ENCODE measurements around the gene LRRFIP2. TPM values are rescaled to one million over a fixed set of nuclear protein-coding genes. Genes with fewer than 3 reads are reported as not detected.

The LRRFIP2 gene, protein sequence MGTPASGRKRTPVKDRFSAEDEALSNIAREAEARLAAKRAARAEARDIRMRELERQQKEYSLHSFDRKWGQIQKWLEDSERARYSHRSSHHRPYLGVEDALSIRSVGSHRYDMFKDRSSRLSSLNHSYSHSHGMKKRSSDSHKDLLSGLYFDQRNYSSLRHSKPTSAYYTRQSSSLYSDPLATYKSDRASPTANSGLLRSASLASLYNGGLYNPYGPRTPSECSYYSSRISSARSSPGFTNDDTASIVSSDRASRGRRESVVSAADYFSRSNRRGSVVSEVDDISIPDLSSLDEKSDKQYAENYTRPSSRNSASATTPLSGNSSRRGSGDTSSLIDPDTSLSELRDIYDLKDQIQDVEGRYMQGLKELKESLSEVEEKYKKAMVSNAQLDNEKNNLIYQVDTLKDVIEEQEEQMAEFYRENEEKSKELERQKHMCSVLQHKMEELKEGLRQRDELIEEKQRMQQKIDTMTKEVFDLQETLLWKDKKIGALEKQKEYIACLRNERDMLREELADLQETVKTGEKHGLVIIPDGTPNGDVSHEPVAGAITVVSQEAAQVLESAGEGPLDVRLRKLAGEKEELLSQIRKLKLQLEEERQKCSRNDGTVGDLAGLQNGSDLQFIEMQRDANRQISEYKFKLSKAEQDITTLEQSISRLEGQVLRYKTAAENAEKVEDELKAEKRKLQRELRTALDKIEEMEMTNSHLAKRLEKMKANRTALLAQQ
- 23.5 and 25.6 TPM in 2 replicates for total RNA-seq (2021; fragmentation: NEBNext Ultra II Directional; extraction: Animal tissue kit (Norgen Biotek cat#: 25700))
- 6.1 and 8.8 TPM in 2 replicates for polyA plus RNA-seq (2011; rRNA removed)
- 12.6 TPM for polyA plus RNA-seq (2011; cell fraction: cytosol; rRNA removed)
- 12.9 TPM for polyA plus RNA-seq (2011; cell fraction: nucleus; rRNA removed)
- 12.6 to 20.2 TPM (median 15.3 TPM) in 4 replicates for polyA plus RNA-seq (2012, experiment 1 of 2)
- polyA plus RNA-seq (2012, experiment 2 of 2) = 5.2 TPM
- 18.0 TPM for polyA plus RNA-seq (2013, experiment 1 of 2)
- 19.3 TPM for polyA plus RNA-seq (2013, experiment 2 of 2)
- polyA minus RNA-seq (2011; rRNA and poly(A)+ RNA removed) = 9.4 TPM in 2 replicates
- 9.9 TPM for polyA minus RNA-seq (2011; cell fraction: cytosol; rRNA and poly(A)+ RNA removed)
- polyA minus RNA-seq (2011; cell fraction: nucleus; rRNA and poly(A)+ RNA removed) = 32.3 TPM
- long read RNA-seq, experiment 1, partial matches to known transcripts = 8 of 14 reads
- long read RNA-seq, experiment 1, other reads (novel, unspliced or antisense) = 2 of 14 reads
- long read RNA-seq, experiment 2, partial matches to known transcripts = 0 of 1 reads
- long read RNA-seq, experiment 2, other reads (novel, unspliced or antisense) = 0 of 1 reads

DNA sequence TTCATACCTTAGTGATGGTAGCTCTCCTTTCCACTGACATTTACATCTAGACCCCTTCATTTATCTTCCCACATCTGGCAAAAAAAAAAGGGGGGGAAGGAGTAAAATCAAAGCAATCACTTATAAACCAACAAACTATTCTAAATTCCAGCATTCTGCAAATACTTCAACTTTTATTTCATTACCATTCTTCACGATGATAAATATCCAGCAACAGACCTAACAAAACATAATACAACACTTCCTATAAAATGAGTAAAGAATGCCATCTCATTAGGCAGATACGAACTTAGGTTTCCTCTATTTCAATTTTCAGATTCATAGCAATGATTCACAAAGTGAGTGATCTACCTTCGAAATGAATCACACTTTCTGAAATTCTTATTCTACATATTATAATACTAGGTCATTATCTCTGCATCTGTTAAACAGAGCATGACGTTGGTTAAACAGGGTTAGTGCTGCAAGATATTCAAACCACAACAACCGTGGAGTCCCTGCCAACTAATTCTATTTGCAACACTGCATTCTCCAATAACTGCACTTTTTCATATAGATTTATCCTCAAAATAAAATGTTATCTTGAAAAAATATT lies at the start of gene LRRFIP2:
Gene LRRFIP2, minus strand, starts transcription at position 51 of the 595 bp plus-strand sequence. CDS start 25,599 bp downstream, outside the sequence.
- WGBS, 2 experiments (ENCODE audit: extremely low coverage in 1 of 2, insufficient coverage in 1 of 2, insufficient read length in 1 of 2, insufficient replicate concordance in 2 of 2, low coverage in 1 of 2, low lambda C conversion rate in 2 of 2, missing lambda C conversion rate in 1 of 2) = 71% methylated on average over 5 of the region's 5 CpGs; no CpG with 5 or more reads in 1 of the 2 experiments

More for the DNA sequence above, at the start of gene LRRFIP2:
- Histone ChIP-seq H4K5ac (ENCODE audit: insufficient read length, low read depth, low read length) (no peak within 1 kb of the TSS), H3K27me3 (replicated peaks in 1 of 4; ENCODE audit: control insufficient read depth in 3 of 4, extremely low read depth in 1 of 4, insufficient read depth in 3 of 4, low read length in 3 of 4) (no peaks in the 10 kb centered on the region), H2BK20ac (ENCODE audit: low read length) (no peak within 1 kb of the TSS), H3K23me2 (ENCODE audit: low read depth, low read length) (no peaks in the 10 kb centered on the region), H2AFZ (ENCODE audit: low read length) (no peak within 1 kb of the TSS), H3K79me2 (ENCODE audit: control insufficient read depth in 1 of 2, insufficient read depth in 2 of 2, low read length in 2 of 2) (peaks cover 0 to 45% of the 10 kb centered on the region in 2 experiments; a peak in 3 of 4 replicates), H3K4me2 (ENCODE audit: insufficient read depth in 1 of 2, low read depth in 2 of 2, low read length in 2 of 2) (peak within 1 kb of the TSS; percentile 69 to 77), H2BK120ac (replicated peaks; ENCODE audit: low read depth, low read length) (no peak within 1 kb of the TSS), H4K91ac (replicated peaks; ENCODE audit: insufficient read length, low read length) (no peak within 1 kb of the TSS), H4K20me1 (replicated peaks in 1 of 2; ENCODE audit: control insufficient read depth in 1 of 2, insufficient read depth in 2 of 2, low read length in 2 of 2) (no peaks in the 10 kb centered on the region), H3K4ac (replicated peaks; ENCODE audit: insufficient read length, low read depth, low read length) (no peak within 1 kb of the TSS), H3K18ac (ENCODE audit: extremely low read depth, low read length) (no peak within 1 kb of the TSS), H3K56ac (replicated peaks; ENCODE audit: insufficient read length, low read depth, low read length) (no peak within 1 kb of the TSS), H3K36me3 (ENCODE audit: control insufficient read depth in 2 of 4, insufficient read depth in 4 of 4, low read length in 3 of 4) (peaks cover 0 to 5% (median 2%) of the 10 kb centered on the region in 4 experiments; a peak in 1 of 8 replicates), H3K4me3 (ENCODE audit: extremely low read depth in 1 of 4, insufficient read depth in 2 of 4, low read depth in 3 of 4, low read length in 4 of 4) (peak within 1 kb of the TSS; percentile 89 to 93 (median 91)), H3K9ac (replicated peaks in 1 of 4; ENCODE audit: extremely low read depth in 1 of 4, low read depth in 3 of 4, low read length in 3 of 4) (peak within 1 kb of the TSS in 3 of 4 experiments; percentile 56 to 82 (median 69); a peak in 6 of 7 replicates), H3K79me1 (ENCODE audit: low read depth, low read length) (no peaks in the 10 kb centered on the region; the same call in 1 of the 2 replicates), H3K14ac (ENCODE audit: insufficient read length) (no peak within 1 kb of the TSS), H2BK15ac (ENCODE audit: low read length) (no peak within 1 kb of the TSS), H3K27ac (ENCODE audit: low read depth, low read length) (no peak within 1 kb of the TSS), H4K8ac (ENCODE audit: extremely low read depth, insufficient read depth, low read length) (no peak within 1 kb of the TSS), H2BK5ac (ENCODE audit: low read depth, low read length) (no peak within 1 kb of the TSS), H2BK12ac (ENCODE audit: low read depth, low read length) (no peak within 1 kb of the TSS), H3K9me3 (ENCODE audit: insufficient read depth in 2 of 2, low read depth in 1 of 2, low read length in 1 of 2) (no peaks in the 10 kb centered on the region), H3K23ac (ENCODE audit: insufficient read length) (no peak within 1 kb of the TSS), H2AK5ac (ENCODE audit: low read depth, low read length) (no peak within 1 kb of the TSS), H3K4me1 (replicated peaks in 1 of 4; ENCODE audit: control insufficient read depth in 3 of 4, insufficient read depth in 4 of 4, low read length in 3 of 4) (peaks cover 0 to 4% (median 1%) of the 10 kb centered on the region in 4 experiments; a peak in 3 of 7 replicates)
- ChIA-PET POLR2A (ENCODE audit: partially characterized antibody) (no interaction called here), CTCF (ENCODE audit: partially characterized antibody) (interaction anchor here (0.6 to 0.8 kb wide), 4 partner anchors 13 to 82 kb away, joined by 3 to 4 read pairs (median 4); no protein-coding TSS in a partner anchor)
- DNase-seq (ENCODE audit: low read depth in 1 of 2, low spot score in 2 of 2) (no peak), FAIRE-seq (no peak)
- TF ChIP-seq HDAC6 (IDR thresholded peaks at IDR 0.05; ENCODE audit: low read depth, low read length) = no peak
- TF ChIP-seq, protein P1, sequence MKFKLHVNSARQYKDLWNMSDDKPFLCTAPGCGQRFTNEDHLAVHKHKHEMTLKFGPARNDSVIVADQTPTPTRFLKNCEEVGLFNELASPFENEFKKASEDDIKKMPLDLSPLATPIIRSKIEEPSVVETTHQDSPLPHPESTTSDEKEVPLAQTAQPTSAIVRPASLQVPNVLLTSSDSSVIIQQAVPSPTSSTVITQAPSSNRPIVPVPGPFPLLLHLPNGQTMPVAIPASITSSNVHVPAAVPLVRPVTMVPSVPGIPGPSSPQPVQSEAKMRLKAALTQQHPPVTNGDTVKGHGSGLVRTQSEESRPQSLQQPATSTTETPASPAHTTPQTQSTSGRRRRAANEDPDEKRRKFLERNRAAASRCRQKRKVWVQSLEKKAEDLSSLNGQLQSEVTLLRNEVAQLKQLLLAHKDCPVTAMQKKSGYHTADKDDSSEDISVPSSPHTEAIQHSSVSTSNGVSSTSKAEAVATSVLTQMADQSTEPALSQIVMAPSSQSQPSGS (IDR thresholded peaks at IDR 0.05; ENCODE audit: low read length) = no peak
- TF ChIP-seq SUZ12 (IDR thresholded peaks at IDR 0.05; ENCODE audit: low read length) = no peak
